ENCODE results near the gene SACM1L.

Gene SACM1L

DNA sequence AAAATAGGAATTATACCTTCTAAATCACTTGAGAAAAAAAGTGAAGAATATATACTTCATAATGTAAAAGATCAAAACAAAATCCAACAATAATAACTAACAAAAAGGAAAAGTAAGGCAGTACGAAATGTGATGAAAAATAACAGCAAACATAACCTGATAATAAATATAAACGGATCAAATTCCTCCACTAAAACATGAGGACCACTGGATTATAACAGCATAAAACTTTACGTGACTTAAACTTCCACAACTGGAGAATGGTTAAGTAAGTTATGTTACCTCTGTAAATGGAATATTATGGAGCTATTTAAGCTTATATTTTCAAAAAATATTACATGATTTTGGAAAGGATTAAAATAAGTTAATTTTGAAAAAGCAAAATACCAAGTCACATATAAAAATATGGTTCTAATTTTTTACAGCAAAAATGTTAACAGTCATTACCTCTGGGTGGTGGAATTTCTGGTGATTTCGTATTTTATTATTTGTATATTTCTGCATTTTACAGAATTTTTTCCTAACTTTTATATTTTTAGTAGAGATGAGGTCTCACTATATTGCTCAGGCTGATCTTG is 100.1 kb downstream of the SACM1L start:
- H3K27me3 ChIP-seq (ENCODE audit: insufficient read depth, low read length): peaks cover 87% of the 10 kb centered on the region
- H2AFZ ChIP-seq (ENCODE audit: low read length, unreplicated experiment): no peak overlapping the region
- H3K4me3 ChIP-seq (ENCODE audit: low read depth, low read length): no peak overlapping the region
- H3K36me3 ChIP-seq (ENCODE audit: insufficient read depth, low read length): no peaks in the 10 kb centered on the region
- no peaks in the 10 kb centered on the region for H3K4me1 ChIP-seq (ENCODE audit: control insufficient read depth, insufficient read depth, low read length, unreplicated experiment)
- H3K79me2 ChIP-seq (ENCODE audit: control insufficient read depth, insufficient read depth, low read length, unreplicated experiment): no peaks in the 10 kb centered on the region
- no peak overlapping the region for H3K27ac ChIP-seq (ENCODE audit: low read depth, low read length)

- peaks cover 91% of the 10 kb centered on the region for H3K27me3 ChIP-seq (ENCODE audit: insufficient read depth, low read length)
- H3K79me2 ChIP-seq (ENCODE audit: control insufficient read depth, insufficient read depth, low read length, unreplicated experiment): no peaks in the 10 kb centered on the region
- H2AFZ ChIP-seq (ENCODE audit: low read length, unreplicated experiment): no peak overlapping the region
- no peak overlapping the region for H3K27ac ChIP-seq (ENCODE audit: low read depth, low read length)
- H3K36me3 ChIP-seq (ENCODE audit: insufficient read depth, low read length): no peaks in the 10 kb centered on the region
- H3K4me1 ChIP-seq (ENCODE audit: control insufficient read depth, insufficient read depth, low read length, unreplicated experiment): no peaks in the 10 kb centered on the region
- no peak overlapping the region for H3K4me3 ChIP-seq (ENCODE audit: low read depth, low read length)
Measured at GRCh38 chr3:45790596-45790995, 101.4 kb downstream of the SACM1L start.

DNA sequence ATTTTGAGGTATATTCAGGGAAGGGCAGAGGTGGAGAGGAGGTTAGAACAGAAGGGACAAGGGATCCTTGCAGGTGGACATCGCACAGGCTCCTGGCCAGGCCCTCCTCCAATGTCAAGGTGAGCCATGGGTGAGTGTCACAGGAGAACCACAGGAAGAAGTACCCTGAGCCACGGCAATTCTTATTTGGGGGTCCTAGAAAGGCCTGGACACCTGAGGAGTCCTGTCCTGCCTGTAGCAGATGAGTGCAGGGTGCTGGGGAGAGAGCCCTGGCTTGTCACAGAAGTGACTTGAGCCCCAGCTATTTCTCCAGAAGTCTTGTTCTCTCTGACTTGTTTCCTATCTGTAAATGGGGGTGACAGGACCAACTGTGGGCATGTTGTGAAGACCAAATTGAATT is 102.8 kb downstream of the SACM1L start:
- no peak overlapping the region for H2AFZ ChIP-seq (ENCODE audit: low read length, unreplicated experiment)
- H3K4me3 ChIP-seq (ENCODE audit: low read depth, low read length): no peak overlapping the region
- H3K4me1 ChIP-seq (ENCODE audit: control insufficient read depth, insufficient read depth, low read length, unreplicated experiment): no peaks in the 10 kb centered on the region
- H3K79me2 ChIP-seq (ENCODE audit: control insufficient read depth, insufficient read depth, low read length, unreplicated experiment): no peaks in the 10 kb centered on the region
- H3K36me3 ChIP-seq (ENCODE audit: insufficient read depth, low read length): no peaks in the 10 kb centered on the region
- H3K27me3 ChIP-seq (ENCODE audit: insufficient read depth, low read length): peaks cover 98% of the 10 kb centered on the region
- H3K27ac ChIP-seq (ENCODE audit: low read depth, low read length): no peak overlapping the region

DNA sequence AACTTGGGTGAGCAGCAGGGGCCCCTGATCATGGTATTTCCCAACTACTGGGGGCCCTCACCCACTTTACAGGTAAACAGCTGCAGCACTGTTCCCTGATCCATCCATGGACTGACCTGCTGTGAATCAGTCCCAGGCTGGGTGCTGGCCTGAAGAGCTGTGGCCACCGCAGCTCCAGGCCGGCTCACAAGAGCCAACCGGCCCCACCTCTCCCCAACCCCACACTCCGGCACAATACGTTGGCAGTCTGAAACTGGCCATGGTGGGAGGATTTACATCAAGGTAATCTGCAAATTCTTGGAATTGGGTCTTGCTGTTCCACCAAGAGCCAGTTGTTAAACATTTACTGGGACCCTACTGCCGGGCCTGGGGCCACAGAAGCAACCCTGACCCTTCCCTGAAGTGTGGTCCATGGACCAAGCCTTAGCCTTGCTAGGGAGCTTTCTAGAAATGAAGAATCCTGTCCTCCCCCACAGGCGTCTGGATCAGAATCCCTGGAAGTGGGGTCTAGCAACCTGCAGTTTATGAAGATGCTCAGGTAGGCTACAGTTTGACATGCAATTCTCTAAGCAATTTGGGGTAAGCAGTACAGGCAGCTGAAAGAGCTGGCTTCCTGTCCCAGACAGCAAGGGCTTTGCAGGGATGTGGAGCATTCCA is 103.4 kb downstream of the SACM1L start:
- H3K27me3 ChIP-seq (ENCODE audit: insufficient read depth, low read length): peaks cover 98% of the 10 kb centered on the region
- no peak overlapping the region for H2AFZ ChIP-seq (ENCODE audit: low read length, unreplicated experiment)
- no peak overlapping the region for H3K4me3 ChIP-seq (ENCODE audit: low read depth, low read length)
- no peaks in the 10 kb centered on the region for H3K4me1 ChIP-seq (ENCODE audit: control insufficient read depth, insufficient read depth, low read length, unreplicated experiment)
- H3K27ac ChIP-seq (ENCODE audit: low read depth, low read length): no peak overlapping the region
- H3K36me3 ChIP-seq (ENCODE audit: insufficient read depth, low read length): no peaks in the 10 kb centered on the region
- no peaks in the 10 kb centered on the region for H3K79me2 ChIP-seq (ENCODE audit: control insufficient read depth, insufficient read depth, low read length, unreplicated experiment)

DNA sequence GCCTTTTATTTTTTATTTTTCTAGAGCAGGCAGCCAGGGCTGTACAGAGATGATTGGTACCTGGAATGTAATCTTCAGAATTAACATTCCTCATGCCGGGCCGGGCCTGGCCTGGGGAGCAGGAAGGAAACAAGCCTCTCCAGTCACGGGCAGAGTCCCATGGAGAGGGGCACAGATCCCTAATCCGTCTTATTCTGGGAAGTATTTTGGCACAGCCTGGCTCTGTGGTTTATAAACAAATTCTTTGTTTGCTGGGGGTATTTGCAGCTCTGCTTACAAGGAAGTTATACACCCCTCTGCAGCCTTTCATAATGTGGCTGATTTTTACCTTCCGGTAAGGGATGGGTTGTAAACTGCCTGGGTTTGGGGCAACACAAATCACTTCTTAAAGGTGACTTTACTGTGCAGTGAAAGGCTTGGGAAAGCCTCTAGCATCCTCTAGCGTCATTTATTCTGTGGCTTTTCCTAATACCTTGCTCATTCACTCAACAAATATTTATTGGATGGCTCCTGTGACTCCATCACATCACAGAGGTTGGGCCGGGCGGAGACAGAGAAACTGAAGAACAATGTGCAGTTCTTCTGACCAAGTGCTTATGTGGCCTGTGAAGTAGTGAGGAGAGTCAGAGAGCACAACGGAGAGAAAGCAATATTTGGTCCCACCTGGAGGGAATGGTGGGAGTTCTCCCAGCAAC is 104.4 kb downstream of the SACM1L start:
- H3K36me3 ChIP-seq (ENCODE audit: insufficient read depth, low read length): no peaks in the 10 kb centered on the region
- H3K27ac ChIP-seq (ENCODE audit: low read depth, low read length): no peak overlapping the region
- no peaks in the 10 kb centered on the region for H3K79me2 ChIP-seq (ENCODE audit: control insufficient read depth, insufficient read depth, low read length, unreplicated experiment)
- no peak overlapping the region for H3K4me3 ChIP-seq (ENCODE audit: low read depth, low read length)
- no peaks in the 10 kb centered on the region for H3K4me1 ChIP-seq (ENCODE audit: control insufficient read depth, insufficient read depth, low read length, unreplicated experiment)
- H3K27me3 ChIP-seq (ENCODE audit: insufficient read depth, low read length): peaks cover 98% of the 10 kb centered on the region
- no peak overlapping the region for H2AFZ ChIP-seq (ENCODE audit: low read length, unreplicated experiment)

GRCh38 chr3:45794177-45794560 is 105.0 kb downstream of the SACM1L start:
- Histone ChIP-seq H3K36me3 (ENCODE audit: insufficient read depth, low read length) (no peaks in the 10 kb centered on the region), H3K4me3 (ENCODE audit: low read depth, low read length) (no peak overlapping the region), H3K79me2 (ENCODE audit: control insufficient read depth, insufficient read depth, low read length, unreplicated experiment) (no peaks in the 10 kb centered on the region), H3K27me3 (ENCODE audit: insufficient read depth, low read length) (peaks cover 98% of the 10 kb centered on the region), H3K4me1 (ENCODE audit: control insufficient read depth, insufficient read depth, low read length, unreplicated experiment) (no peaks in the 10 kb centered on the region), H2AFZ (ENCODE audit: low read length, unreplicated experiment) (no peak overlapping the region), H3K27ac (ENCODE audit: low read depth, low read length) (no peak overlapping the region)

- Histone ChIP-seq H2AFZ (ENCODE audit: low read length, unreplicated experiment) (no peak overlapping the region), H3K27me3 (ENCODE audit: insufficient read depth, low read length) (peaks cover 99% of the 10 kb centered on the region), H3K27ac (ENCODE audit: low read depth, low read length) (no peak overlapping the region), H3K4me3 (ENCODE audit: low read depth, low read length) (no peak overlapping the region), H3K4me1 (ENCODE audit: control insufficient read depth, insufficient read depth, low read length, unreplicated experiment) (no peaks in the 10 kb centered on the region), H3K79me2 (ENCODE audit: control insufficient read depth, insufficient read depth, low read length, unreplicated experiment) (no peaks in the 10 kb centered on the region), H3K36me3 (ENCODE audit: insufficient read depth, low read length) (no peaks in the 10 kb centered on the region)
Measured at GRCh38 chr3:45794660-45795059, 105.5 kb downstream of the SACM1L start.
